Measurements from ENCODE around the gene AHNAK2. TPM values are rescaled to one million over a fixed set of nuclear protein-coding genes. Genes with fewer than 3 reads are reported as not detected.

AHNAK2 gene
- total RNA-seq, 1 donor from 2014 or later, result 0.05 TPM

- intact Hi-C loops (cut with micrococcal nuclease), result no loop called here
Observed at GRCh38 chr14:104887623-104888488, 90.3 kb downstream of the AHNAK2 start.

Other genes with a start within 250 kb of the AHNAK2 start
- gene SIVA1, start 225.2 kb downstream of the AHNAK2 start, total RNA-seq, result 116 TPM in 2 replicates
- 141 and 147 TPM in 2 replicates for gene AKT1, start 182.6 kb downstream of the AHNAK2 start, total RNA-seq
- 5.4 and 5.5 TPM in 2 replicates for gene ZBTB42, start 177.3 kb downstream of the AHNAK2 start, total RNA-seq
- gene CEP170B, start 113.1 kb downstream of the AHNAK2 start, total RNA-seq, result 3.8 and 4.1 TPM in 2 replicates
- 0.11 TPM in 2 replicates for gene PLD4, start 53.5 kb downstream of the AHNAK2 start, total RNA-seq
- gene CLBA1, start 7.4 kb upstream of the AHNAK2 start, total RNA-seq, result 1.2 and 1.3 TPM in 2 replicates
- 52.6 and 52.7 TPM in 2 replicates for gene CDCA4, start 42.7 kb upstream of the AHNAK2 start, total RNA-seq
- gene GPR132, start 87.1 kb upstream of the AHNAK2 start, total RNA-seq, result 31.8 and 33.0 TPM in 2 replicates
- 2.5 and 3.3 TPM in 2 replicates for gene JAG2, start 190.4 kb upstream of the AHNAK2 start, total RNA-seq
- gene NUDT14, start 202.9 kb upstream of the AHNAK2 start, total RNA-seq, result 16.4 and 16.7 TPM in 2 replicates